ENCODE data around the gene NELFE. TPM values are rescaled to one million over a fixed set of nuclear protein-coding genes. Genes with fewer than 3 reads are reported as not detected.
"Not testable (repeated sequence)": the region's sequence is repeated elsewhere in the genome, so short reads cannot be mapped to it uniquely, and the experiment has no call there.

The NELFE gene
- total RNA-seq, 1 donor from 2014 or later, result 71.8 TPM

GRCh38 chr6:31907158-31907813 lies 51.5 kb downstream of the NELFE start:
- no peak for TF ChIP-seq CTCF (IDR thresholded peaks at IDR 0.05; ENCODE audit: unreplicated experiment)
- no peak overlapping the region for H3K27ac Mint-ChIP-seq
- H3K4me1 Mint-ChIP-seq (ENCODE audit: low read depth), result peaks cover 9% of the 10 kb centered on the region
- H3K27me3 Mint-ChIP-seq, result peaks cover 7% of the 10 kb centered on the region
- H3K36me3 Mint-ChIP-seq (ENCODE audit: insufficient read depth), result no peaks in the 10 kb centered on the region
- no peak for DNase-seq (ENCODE audit: low spot score, unreplicated experiment)
- no peaks in the 10 kb centered on the region for H3K9me3 Mint-ChIP-seq (ENCODE audit: low read depth)
- no peak overlapping the region for H3K4me3 Mint-ChIP-seq (ENCODE audit: low read depth)

- not testable (repeated sequence) for H3K4me3 Mint-ChIP-seq (ENCODE audit: low read depth); H3K27ac Mint-ChIP-seq; H3K9me3 Mint-ChIP-seq (ENCODE audit: low read depth); DNase-seq (ENCODE audit: low spot score, unreplicated experiment); H3K4me1 Mint-ChIP-seq (ENCODE audit: low read depth); H3K36me3 Mint-ChIP-seq (ENCODE audit: insufficient read depth); H3K27me3 Mint-ChIP-seq
These were observed 52.0 kb downstream of the NELFE start for GRCh38 chr6:31906727-31907126.

GRCh38 chr6:31906122-31906521 lies 52.6 kb downstream of the NELFE start:
- Mint-ChIP-seq H3K36me3 (ENCODE audit: insufficient read depth) (no peaks in the 10 kb centered on the region), H3K27me3 (peaks cover 7% of the 10 kb centered on the region), H3K9me3 (ENCODE audit: low read depth) (no peaks in the 10 kb centered on the region), H3K27ac (no peak overlapping the region), H3K4me3 (ENCODE audit: low read depth) (no peak overlapping the region), H3K4me1 (ENCODE audit: low read depth) (peaks cover 9% of the 10 kb centered on the region)
- TF ChIP-seq CTCF (IDR thresholded peaks at IDR 0.05; ENCODE audit: unreplicated experiment), result no peak
- no peak for DNase-seq (ENCODE audit: low spot score, unreplicated experiment)

- no peak for TF ChIP-seq CTCF (IDR thresholded peaks at IDR 0.05; ENCODE audit: unreplicated experiment)
- Mint-ChIP-seq H3K27me3 (peaks cover 7% of the 10 kb centered on the region), H3K27ac (no peak overlapping the region), H3K4me3 (ENCODE audit: low read depth) (no peak overlapping the region), H3K4me1 (ENCODE audit: low read depth) (peaks cover 10% of the 10 kb centered on the region), H3K9me3 (ENCODE audit: low read depth) (no peaks in the 10 kb centered on the region), H3K36me3 (ENCODE audit: insufficient read depth) (no peaks in the 10 kb centered on the region)
- DNase-seq (ENCODE audit: low spot score, unreplicated experiment), result no peak
These were observed 53.7 kb downstream of the NELFE start for GRCh38 chr6:31905041-31905440.

- H3K4me1 Mint-ChIP-seq (ENCODE audit: low read depth), result peaks cover 14% of the 10 kb centered on the region
- no peaks in the 10 kb centered on the region for H3K9me3 Mint-ChIP-seq (ENCODE audit: low read depth)
- no peak for DNase-seq (ENCODE audit: low spot score, unreplicated experiment)
- peaks cover 2% of the 10 kb centered on the region for H3K36me3 Mint-ChIP-seq (ENCODE audit: insufficient read depth)
- no peak overlapping the region for H3K27ac Mint-ChIP-seq
- peaks cover 7% of the 10 kb centered on the region for H3K27me3 Mint-ChIP-seq
- no peak overlapping the region for H3K4me3 Mint-ChIP-seq (ENCODE audit: low read depth)
- TF ChIP-seq CTCF (IDR thresholded peaks at IDR 0.05; ENCODE audit: unreplicated experiment), result no peak
These were observed 54.8 kb downstream of the NELFE start for GRCh38 chr6:31903957-31904356.

Small RNA genes within 50 kb of the gene (microRNA-seq; reads per million reads assigned to microRNA genes)
- gene MIR1236 (ENCODE audit: borderline number of aligned reads, unreplicated experiment), result 3.6 reads per million

Other genes with a start within 250 kb of the NELFE start
- gene LY6G6D, start 243.6 kb downstream of the NELFE start, total RNA-seq, result not detected in 2 replicates
- gene LY6G6C, start 237.2 kb downstream of the NELFE start, total RNA-seq, result 0.60 and 1.3 TPM in 2 replicates
- not detected in 2 replicates for gene MPIG6B, start 235.6 kb downstream of the NELFE start, total RNA-seq
- 218 and 233 TPM in 2 replicates for gene DDAH2, start 229.7 kb downstream of the NELFE start, total RNA-seq
- 275 and 286 TPM in 2 replicates for gene CLIC1, start 222.4 kb downstream of the NELFE start, total RNA-seq
- gene MSH5, start 219.0 kb downstream of the NELFE start, total RNA-seq, result 45.0 and 51.3 TPM in 2 replicates
- 8.6 and 11.9 TPM in 2 replicates for gene SAPCD1, start 196.3 kb downstream of the NELFE start, total RNA-seq
- gene VWA7, start 181.6 kb downstream of the NELFE start, total RNA-seq, result 9.5 and 11.6 TPM in 2 replicates
- gene VARS1, start 163.2 kb downstream of the NELFE start, total RNA-seq, result 85.6 and 92.6 TPM in 2 replicates
- gene LSM2, start 152.0 kb downstream of the NELFE start, total RNA-seq, result 80.4 and 82.9 TPM in 2 replicates
- 2.4 and 2.5 TPM in 2 replicates for gene HSPA1L, start 143.7 kb downstream of the NELFE start, total RNA-seq
- 52.5 and 56.6 TPM in 2 replicates for gene HSPA1A, start 143.4 kb downstream of the NELFE start, total RNA-seq
- gene HSPA1B, start 131.2 kb downstream of the NELFE start, total RNA-seq, result 152 and 165 TPM in 2 replicates
- gene NEU1, start 96.2 kb downstream of the NELFE start, total RNA-seq, result 52.4 and 57.4 TPM in 2 replicates
- 17.5 and 19.1 TPM in 2 replicates for gene SLC44A4, start 80.0 kb downstream of the NELFE start, total RNA-seq
- gene EHMT2, start 61.3 kb downstream of the NELFE start, total RNA-seq, result 161 and 175 TPM in 2 replicates
- gene ZBTB12, start 56.9 kb downstream of the NELFE start, total RNA-seq, result 47.1 and 55.5 TPM in 2 replicates
- gene C2, start 31.3 kb downstream of the NELFE start, total RNA-seq, result 0.47 and 0.65 TPM in 2 replicates
- gene CFB, start 12.9 kb downstream of the NELFE start, total RNA-seq, result 3.9 and 4.7 TPM in 2 replicates
- 97.9 and 103 TPM in 2 replicates for gene SKIC2, start 204 bp upstream of the NELFE start, total RNA-seq
- gene DXO, start 13.2 kb upstream of the NELFE start, total RNA-seq, result 26.3 and 29.4 TPM in 2 replicates
- gene C4A, start 23.1 kb upstream of the NELFE start, total RNA-seq, result 13.1 and 14.1 TPM in 2 replicates
- 6.6 and 8.4 TPM in 2 replicates for gene C4B, start 55.8 kb upstream of the NELFE start, total RNA-seq
- gene CYP21A2, start 79.4 kb upstream of the NELFE start, total RNA-seq, result 0.38 and 0.67 TPM in 2 replicates
- gene TNXB, start 150.4 kb upstream of the NELFE start, total RNA-seq, result 10.3 and 14.6 TPM in 2 replicates
- gene ATF6B, start 169.3 kb upstream of the NELFE start, total RNA-seq, result 89.4 and 95.0 TPM in 2 replicates
- 8.4 and 8.7 TPM in 2 replicates for gene FKBPL, start 171.3 kb upstream of the NELFE start, total RNA-seq
- gene PRRT1, start 193.0 kb upstream of the NELFE start, total RNA-seq, result 2.9 and 3.3 TPM in 2 replicates
- gene PPT2, start 195.2 kb upstream of the NELFE start, total RNA-seq, result 75.5 and 80.8 TPM in 2 replicates
- gene EGFL8, start 205.6 kb upstream of the NELFE start, total RNA-seq, result 68.3 and 83.1 TPM in 2 replicates
- 94.1 and 102 TPM in 2 replicates for gene AGPAT1, start 217.1 kb upstream of the NELFE start, total RNA-seq
- 91.2 and 92.2 TPM in 2 replicates for gene RNF5, start 219.4 kb upstream of the NELFE start, total RNA-seq
- 28.5 and 29.9 TPM in 2 replicates for gene AGER, start 225.3 kb upstream of the NELFE start, total RNA-seq
- 260 and 261 TPM in 2 replicates for gene PBX2, start 231.2 kb upstream of the NELFE start, total RNA-seq
- 6.1 and 6.5 TPM in 2 replicates for gene GPSM3, start 233.7 kb upstream of the NELFE start, total RNA-seq